ENCODE data around the gene LYSMD3.

LYSMD3 gene

DNA sequence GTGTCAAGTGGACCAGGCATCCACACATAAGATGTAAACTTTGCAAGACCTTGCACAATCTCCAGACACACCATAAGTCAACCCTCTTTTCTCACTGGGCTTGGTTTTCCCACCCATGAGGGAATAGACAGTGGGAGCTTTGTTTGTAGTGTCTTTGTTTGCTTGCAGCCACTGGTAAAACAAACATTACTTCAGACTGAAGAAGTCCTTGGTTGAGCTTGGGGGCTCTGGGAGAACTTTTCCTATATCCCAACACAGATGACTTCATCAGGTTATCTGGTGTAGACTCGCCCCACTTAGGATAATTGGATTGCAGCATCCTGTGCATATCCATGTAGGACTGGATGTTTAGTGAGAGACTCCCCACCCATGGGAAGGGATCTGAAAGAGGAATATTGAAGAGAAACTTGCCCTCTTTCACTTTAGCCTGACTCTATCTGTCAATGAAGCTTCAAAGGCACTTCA, 17.7 kb upstream of the LYSMD3 start:
- no peak for TF ChIP-seq CTCF (IDR thresholded peaks at IDR 0.05)

- no peak for TF ChIP-seq CTCF (IDR thresholded peaks at IDR 0.05)
These were observed 16.9 kb upstream of the LYSMD3 start for GRCh38 chr5:90546216-90546837.

GRCh38 chr5:90545511-90545910, 16.1 kb upstream of the LYSMD3 start:
- no peak for TF ChIP-seq CTCF (IDR thresholded peaks at IDR 0.05)

DNA sequence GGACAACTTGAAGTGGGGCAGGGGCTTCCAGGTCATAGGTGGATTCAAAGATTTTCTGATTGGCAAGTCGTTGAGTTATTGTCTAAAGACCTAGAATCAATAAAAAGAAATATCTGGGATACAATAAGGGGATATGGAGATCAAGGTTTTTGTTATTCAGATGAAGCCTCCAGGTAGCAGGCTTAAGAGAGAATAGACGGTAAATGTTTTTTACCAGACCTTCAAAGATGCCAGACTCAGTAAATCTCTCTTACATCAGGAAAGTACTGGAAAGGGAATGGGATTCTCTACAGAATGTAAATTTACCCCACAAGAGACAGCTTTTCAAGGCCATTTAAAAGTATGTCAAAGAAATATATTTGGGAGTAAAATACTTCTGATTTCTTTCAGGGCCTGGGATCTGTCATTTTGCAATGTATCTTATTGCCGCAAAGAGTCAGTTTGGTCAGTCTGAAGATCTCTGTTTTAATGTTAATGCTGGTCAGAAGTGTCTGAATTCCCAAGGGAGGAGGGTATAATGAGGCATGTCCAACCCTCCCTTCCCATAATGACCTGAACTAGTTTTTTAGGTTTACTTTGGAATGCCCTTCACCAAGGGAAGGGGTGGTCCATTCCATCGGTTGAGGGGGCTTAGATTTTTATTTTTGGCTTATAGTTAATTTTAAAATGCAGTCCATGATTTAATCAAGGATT, 13.6 kb upstream of the LYSMD3 start:
- no peak for TF ChIP-seq CTCF (IDR thresholded peaks at IDR 0.05)

DNA sequence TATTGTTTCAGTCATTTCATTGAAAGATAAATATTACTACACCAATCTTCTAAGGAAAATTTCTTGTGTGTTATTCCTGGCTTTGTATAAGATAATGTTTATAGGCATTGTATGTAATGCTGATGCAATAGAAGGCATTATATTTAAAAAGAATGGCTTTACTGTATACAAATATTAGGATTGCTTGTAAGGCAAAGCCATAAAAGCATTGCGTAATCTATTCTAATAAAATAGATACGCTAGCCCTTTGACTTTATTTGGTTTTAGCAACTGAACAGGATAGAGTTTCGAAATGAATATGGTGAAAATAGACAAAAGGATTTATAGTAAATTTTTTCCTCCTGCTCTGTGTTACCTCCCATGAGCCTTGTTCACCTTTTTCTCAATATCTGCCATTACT, 5.5 kb upstream of the LYSMD3 start:
- TF ChIP-seq CTCF (IDR thresholded peaks at IDR 0.05): no peak

DNA sequence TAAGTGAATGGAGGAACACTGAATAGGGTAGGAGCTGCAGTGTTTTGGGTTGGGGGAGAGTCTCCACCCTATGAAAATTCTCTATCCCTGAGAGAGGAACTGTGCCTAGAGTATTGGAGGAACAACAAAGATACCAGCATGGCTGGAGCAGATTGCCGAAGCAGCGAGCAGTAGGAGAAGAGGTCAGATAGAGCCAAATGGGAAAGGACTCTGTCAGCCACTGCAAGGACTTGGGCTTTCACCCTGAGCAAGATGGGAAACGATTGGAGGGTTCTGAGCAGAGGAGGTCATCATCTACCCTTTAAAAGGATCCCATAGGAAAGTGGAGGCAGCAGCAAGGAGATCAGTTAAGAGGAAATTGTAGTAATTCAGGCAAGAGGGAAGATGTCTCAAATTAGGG, 4.4 kb upstream of the LYSMD3 start:
- TF ChIP-seq CTCF (IDR thresholded peaks at IDR 0.05): no peak

DNA sequence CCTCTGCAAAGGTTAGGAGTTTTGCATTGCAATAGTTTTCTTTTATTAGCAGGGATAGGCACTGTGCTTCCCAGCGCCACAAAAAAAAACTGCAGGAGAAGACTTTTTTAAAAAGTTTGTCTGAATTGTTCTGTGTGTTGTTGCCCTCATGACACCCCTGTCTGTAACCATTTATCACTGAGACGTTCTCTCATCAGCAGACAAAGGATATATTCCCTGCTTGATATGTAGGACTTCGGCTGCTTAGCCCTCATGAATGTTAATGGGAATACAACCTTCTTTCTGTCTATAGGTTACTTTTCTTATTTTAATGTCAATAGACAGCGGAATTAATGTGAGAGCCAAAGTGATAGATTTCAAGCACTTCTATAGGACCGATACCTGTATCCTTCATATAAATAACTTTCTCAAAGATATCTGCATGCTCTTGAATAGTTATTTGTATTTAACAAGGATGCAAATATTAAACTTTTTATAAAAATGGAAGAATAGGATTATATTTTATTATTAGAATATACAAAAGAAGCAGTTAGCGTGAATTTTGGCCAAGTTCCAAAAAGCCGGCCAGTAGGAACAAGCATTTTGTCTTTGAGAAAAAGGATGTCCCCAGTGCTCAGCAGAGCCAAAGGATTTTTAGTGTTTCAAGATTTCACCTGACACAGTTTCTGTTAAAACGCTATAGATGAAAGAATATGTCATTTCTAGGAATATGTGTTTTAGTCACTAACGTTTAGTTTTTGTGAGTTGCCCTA, 1.5 kb upstream of the LYSMD3 start:
- TF ChIP-seq CTCF (IDR thresholded peaks at IDR 0.05): no peak

All from LNCAP (cell line).